ENCODE data around the gene PXMP2.

DNA sequence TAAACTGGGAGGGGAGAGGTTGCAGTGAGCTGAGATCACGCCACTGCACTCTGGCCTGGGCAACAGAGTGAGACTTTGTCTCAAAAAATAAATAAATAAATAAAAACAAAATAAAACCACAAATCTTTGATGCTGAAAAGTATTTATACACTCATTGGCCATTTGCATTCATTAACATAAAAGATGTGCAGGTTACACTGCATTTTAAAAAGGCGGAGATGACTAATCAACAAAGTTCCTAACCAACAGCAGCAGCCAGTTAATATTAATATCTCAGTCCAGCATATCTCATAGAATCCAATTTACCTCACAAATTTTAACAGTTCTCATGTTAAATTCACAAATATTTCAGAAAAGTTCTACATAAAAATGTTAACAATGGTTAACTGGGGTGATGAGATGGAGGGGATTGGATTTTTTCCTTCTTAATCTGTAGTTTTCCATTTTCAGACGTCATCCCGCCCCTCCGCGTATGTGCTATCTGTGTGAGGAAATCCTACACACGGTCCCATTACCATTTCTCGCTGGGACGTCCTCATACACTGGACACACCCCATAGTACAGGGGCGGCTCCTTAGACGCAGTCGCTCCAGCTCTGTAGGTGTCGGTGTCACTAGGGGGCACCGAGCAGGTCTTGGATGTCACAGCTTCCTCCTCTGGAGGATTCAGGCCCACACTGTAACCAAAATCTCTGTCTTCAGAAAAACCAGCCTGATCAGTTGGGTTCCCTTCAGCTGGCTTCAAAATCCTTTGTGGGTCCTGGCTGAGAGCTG lies 67.0 kb downstream of the PXMP2 start:
- no peak for TF ChIP-seq POLR2A (IDR thresholded peaks at IDR 0.05)
- TF ChIP-seq, protein P1, sequence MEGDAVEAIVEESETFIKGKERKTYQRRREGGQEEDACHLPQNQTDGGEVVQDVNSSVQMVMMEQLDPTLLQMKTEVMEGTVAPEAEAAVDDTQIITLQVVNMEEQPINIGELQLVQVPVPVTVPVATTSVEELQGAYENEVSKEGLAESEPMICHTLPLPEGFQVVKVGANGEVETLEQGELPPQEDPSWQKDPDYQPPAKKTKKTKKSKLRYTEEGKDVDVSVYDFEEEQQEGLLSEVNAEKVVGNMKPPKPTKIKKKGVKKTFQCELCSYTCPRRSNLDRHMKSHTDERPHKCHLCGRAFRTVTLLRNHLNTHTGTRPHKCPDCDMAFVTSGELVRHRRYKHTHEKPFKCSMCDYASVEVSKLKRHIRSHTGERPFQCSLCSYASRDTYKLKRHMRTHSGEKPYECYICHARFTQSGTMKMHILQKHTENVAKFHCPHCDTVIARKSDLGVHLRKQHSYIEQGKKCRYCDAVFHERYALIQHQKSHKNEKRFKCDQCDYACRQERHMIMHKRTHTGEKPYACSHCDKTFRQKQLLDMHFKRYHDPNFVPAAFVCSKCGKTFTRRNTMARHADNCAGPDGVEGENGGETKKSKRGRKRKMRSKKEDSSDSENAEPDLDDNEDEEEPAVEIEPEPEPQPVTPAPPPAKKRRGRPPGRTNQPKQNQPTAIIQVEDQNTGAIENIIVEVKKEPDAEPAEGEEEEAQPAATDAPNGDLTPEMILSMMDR (IDR thresholded peaks at IDR 0.05), result no peak
